AG09319 (cell line): ENCODE data around the gene ALDH4A1.

ENCODE experiments used
- DNase-seq: peaks from one replicate; pipeline ENCODE4 v3.0.0-alpha.2; 2010; ENCODE audit warnings: low read depth; ENCODE audit errors: extremely low read depth
- TF ChIP-seq, protein P1 (sequence below): IDR thresholded peaks from 2 replicates; pipeline ENCODE4 v1.5.1; 2011; ENCODE audit warnings: low read depth, mild to moderate bottlenecking, inconsistent platforms, low read length, moderate library complexity

ALDH4A1 gene

DNA sequence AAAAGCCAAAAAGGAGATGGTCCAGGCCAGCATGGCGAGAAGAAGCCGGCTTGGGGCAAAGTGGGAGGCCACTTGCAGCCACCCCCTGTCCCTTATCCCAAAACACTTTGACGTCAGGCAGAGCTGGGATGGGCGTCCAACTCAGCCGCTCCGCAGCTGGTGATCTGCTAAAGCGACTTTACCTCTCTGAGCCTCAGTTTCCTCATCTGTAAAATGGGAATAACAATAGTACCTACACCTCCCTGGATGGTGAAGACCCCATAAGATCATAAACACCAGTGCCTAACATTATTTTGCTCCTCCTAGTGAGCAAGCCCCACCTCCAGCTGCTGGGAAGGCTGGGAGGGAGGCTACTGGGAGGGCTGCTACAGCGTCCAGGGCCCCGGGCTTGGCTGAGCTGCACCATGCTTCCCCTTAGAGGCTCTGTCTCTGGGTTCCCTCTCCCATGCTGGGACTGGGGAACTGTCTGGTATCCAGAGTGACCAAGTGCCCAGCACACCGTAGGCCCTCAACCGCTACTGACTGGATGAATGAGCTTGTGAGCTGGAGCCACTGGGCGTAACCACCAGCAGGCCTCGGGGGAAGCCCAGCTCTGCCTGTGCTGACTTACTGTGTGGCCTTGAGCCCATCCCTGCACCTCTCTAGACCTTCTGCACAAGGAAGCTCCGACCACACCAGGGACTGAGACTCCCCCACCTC lies 35.8 kb upstream of the ALDH4A1 start:
- TF ChIP-seq, protein P1, sequence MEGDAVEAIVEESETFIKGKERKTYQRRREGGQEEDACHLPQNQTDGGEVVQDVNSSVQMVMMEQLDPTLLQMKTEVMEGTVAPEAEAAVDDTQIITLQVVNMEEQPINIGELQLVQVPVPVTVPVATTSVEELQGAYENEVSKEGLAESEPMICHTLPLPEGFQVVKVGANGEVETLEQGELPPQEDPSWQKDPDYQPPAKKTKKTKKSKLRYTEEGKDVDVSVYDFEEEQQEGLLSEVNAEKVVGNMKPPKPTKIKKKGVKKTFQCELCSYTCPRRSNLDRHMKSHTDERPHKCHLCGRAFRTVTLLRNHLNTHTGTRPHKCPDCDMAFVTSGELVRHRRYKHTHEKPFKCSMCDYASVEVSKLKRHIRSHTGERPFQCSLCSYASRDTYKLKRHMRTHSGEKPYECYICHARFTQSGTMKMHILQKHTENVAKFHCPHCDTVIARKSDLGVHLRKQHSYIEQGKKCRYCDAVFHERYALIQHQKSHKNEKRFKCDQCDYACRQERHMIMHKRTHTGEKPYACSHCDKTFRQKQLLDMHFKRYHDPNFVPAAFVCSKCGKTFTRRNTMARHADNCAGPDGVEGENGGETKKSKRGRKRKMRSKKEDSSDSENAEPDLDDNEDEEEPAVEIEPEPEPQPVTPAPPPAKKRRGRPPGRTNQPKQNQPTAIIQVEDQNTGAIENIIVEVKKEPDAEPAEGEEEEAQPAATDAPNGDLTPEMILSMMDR, result no peak
- DNase-seq, result no peak

DNA sequence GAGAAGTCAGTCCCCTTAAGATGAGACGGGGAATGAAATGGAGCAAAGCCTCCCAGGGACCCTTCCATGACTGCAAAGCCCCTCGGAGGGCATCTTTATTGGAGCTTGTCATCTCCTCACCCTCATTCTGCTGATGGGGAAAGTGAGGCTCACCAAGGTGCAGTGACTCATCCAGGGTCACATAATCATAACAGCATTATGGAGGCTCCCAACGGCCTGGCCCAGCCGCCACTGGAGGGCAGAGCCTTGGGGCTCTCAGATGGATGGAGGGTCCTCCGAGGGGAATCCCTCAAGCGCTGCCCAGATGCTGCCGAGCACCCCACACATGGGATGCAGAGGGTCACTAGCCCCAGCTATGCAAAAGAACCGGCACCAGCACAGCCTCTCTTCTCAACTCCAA lies 35.2 kb upstream of the ALDH4A1 start:
- TF ChIP-seq, protein P1, result no peak
- DNase-seq, result no peak

DNA sequence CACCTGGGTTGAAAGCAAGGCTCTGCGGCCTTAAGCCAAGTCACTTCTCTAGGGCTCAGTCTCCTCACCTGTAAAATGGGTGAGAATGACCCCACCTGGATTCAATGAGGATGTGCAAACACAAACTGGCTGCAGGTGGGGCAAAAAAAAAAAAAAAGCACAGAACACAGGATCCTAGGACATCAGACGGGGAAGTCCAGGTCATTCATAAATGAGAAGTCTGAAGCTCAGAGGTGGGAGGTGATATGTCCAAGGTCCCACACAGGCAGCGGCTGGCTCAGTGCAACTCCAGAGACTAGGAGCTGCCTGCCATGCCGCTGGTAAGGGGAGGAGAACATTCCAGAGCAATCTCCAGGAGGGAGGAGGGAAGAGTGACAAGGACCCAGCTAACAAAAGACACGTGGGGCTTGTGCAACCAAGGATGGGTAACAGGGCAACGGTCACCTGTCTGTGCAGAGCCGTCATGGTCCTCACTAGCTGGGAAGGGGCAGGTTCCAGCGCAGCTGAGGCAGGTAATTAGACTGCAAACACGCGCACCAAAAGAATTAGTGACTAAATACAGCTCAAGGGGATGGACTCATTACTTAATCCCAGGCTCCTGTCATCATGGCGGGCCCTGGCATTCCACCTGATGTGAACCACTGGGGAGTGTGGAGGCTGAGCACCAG lies 34.6 kb upstream of the ALDH4A1 start:
- no peak for DNase-seq
- TF ChIP-seq, protein P1, result no peak

DNA sequence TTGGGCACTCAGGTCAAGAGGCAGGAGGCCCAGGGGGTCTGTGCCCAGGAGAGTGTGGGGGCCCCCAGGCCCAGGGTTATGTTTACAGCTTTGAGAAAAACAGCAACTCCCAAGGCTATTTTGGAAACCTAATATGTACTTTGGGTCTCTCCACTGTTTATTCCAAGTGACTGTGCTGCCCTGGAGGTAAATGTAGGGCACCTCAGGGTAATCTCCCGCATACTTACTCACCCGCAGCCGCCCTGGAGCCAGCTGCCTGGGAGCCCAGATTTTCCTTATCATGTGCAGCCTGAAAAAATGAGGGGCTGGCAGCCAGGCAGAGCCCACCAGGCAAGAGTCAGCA lies 34.1 kb upstream of the ALDH4A1 start:
- TF ChIP-seq, protein P1, result no peak
- no peak for DNase-seq

DNA sequence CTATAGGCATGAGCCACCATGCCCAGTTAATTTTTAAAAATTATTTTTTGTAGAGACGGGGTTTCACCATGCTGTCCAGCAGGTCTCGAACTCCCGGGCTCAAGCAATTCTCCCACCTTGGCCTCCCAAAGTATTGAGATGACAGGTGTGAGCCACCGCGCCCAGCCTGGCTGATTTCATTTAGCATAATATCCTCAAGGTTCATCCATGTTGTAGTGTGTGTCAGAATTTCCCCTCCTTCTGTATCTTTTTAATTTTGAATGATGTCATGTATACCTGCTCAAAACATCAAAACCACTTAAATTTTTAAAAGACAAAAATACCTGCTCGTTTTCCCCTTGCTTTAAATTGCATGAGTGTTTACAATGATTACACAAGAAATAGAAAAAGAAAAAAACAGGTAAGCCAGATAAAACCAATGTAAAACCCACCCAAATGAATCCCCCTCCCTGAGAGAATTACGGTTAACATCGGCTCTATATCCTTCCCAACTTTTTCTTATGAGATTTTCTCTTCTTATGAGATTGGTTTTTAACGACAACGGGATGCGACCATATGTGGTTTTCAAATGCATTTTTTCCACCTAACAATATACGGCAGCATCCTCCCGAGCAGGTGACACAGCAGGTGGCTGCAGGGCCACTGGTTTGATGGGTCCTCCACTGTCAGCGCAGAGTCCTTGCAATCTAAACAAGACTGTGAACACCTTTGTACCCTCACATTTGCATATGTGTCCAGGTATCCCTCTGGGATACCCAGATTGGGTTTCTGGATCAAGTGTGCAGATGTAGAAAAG lies 32.0 kb upstream of the ALDH4A1 start:
- TF ChIP-seq, protein P1, result no peak
- no peak for DNase-seq

DNA sequence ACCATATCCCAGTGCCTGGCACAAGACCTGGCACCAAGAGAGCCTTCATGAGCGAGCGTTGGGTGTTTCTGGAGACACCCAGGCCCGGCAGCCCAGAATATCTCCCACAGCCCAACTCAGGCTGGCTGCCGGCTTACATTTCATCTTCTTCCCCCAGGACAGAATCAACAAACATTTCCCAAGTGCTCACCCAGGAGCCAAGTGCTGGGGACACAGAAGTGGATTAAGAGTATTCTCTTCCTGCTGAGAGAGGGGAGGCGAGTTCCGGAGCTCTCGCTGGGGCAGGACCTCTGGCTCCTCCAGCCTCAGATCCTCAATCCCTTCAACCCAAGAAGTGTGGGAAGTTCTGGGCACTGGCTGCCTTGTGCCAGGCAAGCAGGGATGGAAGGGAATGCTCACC lies 30.5 kb upstream of the ALDH4A1 start:
- no peak for DNase-seq
- TF ChIP-seq, protein P1, result no peak

DNA sequence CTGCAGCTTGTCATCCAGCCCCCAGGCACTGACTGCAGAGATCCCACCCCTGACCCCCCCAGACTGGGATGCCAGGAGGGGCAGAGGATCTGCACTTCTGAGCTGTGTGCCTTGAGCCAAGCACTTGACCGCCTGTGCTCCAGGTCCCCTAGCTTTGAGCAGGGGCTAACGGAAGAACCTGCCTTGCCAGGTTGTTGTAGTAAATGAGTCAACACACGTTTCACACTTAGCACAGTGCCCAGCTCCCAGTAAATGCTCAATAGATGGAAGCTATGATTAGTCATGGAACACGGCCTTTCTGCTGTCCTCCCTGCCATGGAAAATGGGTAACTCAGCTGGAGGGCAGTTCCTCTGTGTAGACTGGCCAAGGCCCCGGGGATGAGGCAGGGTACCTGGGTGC lies 30.0 kb upstream of the ALDH4A1 start:
- TF ChIP-seq, protein P1, result no peak
- DNase-seq, result no peak
